ENCODE data around the gene SRSF10. TPM values are rescaled to one million over a fixed set of nuclear protein-coding genes. Genes with fewer than 3 reads are reported as not detected.
A peak's percentile ranks its signal among the peaks of the same experiment; 100 is the strongest.
"Not testable (repeated sequence)": the region's sequence is repeated elsewhere in the genome, so short reads cannot be mapped to it uniquely, and the experiment has no call there.

SRSF10 gene
- total and polyA plus RNA-seq, 9 donors: 77.4 to 141 (median 107) TPM

DNA sequence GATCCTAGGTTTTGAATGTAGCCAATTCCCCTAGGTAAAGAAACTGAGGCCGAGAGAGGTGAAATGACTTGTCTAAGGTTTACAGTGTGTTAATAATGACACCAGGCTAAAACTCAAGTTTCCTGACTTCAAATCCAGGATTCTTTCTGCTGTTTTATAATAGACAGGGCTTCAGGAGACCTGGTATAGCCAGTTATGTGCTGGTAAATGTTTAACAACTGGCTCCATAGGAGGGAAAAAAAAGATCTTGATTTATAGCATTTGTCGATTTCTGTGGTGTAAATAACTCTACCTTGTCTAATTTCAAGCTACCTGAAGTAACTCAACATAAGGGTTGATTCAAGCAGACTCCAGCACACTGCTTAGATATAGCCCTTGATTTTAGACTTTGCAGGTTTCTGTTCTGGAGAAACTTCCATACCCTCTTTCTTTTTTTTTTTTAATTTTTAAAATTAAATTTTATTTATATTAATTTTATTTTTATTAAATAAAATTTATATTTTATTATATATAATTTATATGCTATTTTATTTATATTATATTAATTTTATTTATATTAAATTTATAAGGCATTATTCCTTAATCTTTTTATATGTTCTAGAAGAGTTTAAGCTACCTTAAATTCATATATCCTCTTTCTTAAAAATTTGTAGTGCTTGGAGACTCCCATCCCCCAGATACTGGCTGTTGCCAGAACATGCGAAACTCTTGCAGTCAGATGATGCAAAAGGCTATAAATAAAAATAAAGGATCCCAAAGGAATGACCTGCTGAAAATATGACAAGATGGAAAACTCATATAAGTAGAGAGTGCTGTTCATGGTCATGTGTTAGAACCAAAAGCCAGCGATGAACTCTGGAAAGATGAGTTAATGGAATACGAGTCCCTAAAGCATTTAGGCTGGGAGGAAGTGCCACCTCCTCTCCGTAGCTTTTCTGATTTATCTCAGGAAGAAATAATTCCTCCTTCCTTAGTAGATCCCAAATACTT lies 35.4 kb upstream of the SRSF10 start:
- Histone ChIP-seq H3K4me1 (ENCODE audit: control insufficient read depth, insufficient read depth, low read length) (peaks cover 24% of the 10 kb centered on the region), H3K9me3 (replicated peaks; ENCODE audit: control insufficient read depth, low read depth, low read length) (no peaks in the 10 kb centered on the region), H3K27me3 (ENCODE audit: control insufficient read depth, insufficient read depth, low read length) (peaks cover 4% of the 10 kb centered on the region), H3K27ac (ENCODE audit: low read length) (peak overlapping the region; percentile 87), H3K36me3 (ENCODE audit: control insufficient read depth, insufficient read depth, low read length) (no peaks in the 10 kb centered on the region), H3K4me3 (ENCODE audit: low read length) (no peak overlapping the region)
- no CpG with 5 or more reads among the region's 6 CpGs for WGBS (ENCODE audit: insufficient coverage)
- DNase-seq: peak; percentile 99

DNA sequence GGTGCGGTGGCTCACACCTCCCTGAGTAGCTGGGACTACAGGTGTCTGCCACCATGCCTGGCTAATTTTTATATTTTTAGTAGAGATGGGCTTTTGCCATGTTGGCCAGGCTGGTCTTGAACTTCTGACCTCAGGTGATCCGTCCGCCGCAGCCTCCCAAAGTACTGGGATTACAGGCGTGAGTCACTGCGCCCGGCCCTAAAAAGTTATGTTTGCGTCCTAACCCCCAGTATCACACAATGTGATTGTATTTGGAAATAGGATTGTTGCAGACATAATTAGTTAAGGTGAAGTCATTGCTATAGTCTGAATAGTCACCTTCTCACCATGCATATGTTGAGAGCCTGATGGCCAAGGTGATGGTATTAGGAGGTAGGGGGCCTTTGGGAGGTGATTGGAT lies 32.8 kb upstream of the SRSF10 start:
- not testable (repeated sequence) for H3K9me3 ChIP-seq (replicated peaks; ENCODE audit: control insufficient read depth, low read depth, low read length); H3K27ac ChIP-seq (ENCODE audit: low read length); DNase-seq; H3K27me3 ChIP-seq (ENCODE audit: control insufficient read depth, insufficient read depth, low read length); H3K4me1 ChIP-seq (ENCODE audit: control insufficient read depth, insufficient read depth, low read length); H3K4me3 ChIP-seq (ENCODE audit: low read length); H3K36me3 ChIP-seq (ENCODE audit: control insufficient read depth, insufficient read depth, low read length)
- no CpG with 5 or more reads among the region's 8 CpGs for WGBS (ENCODE audit: insufficient coverage)

DNA sequence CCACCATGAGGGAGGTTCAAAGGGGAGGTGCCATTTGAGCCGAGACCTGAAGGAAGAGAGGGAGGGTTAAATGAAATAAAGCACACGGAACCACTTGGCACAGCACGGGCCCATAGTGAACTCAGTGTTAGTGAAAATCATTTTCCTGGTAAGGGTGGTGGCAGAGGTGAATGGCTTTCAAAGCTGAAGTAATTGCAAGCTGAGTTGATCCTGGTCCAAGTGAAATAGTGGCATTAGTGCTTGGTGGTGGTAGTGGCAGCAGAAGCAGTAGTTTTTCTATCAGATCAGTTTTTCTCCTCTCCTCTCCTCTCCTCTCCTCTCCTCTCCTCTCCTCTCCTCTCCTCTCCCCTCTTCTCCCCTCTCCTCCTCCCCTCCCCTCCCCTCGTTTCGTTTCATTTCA lies 30.5 kb upstream of the SRSF10 start:
- 79% methylated on average over 3 of the region's 5 CpGs for WGBS (ENCODE audit: insufficient coverage)
- no peak for DNase-seq
- Histone ChIP-seq H3K4me3 (ENCODE audit: low read length) (no peak overlapping the region), H3K36me3 (ENCODE audit: control insufficient read depth, insufficient read depth, low read length) (no peaks in the 10 kb centered on the region), H3K9me3 (replicated peaks; ENCODE audit: control insufficient read depth, low read depth, low read length) (no peaks in the 10 kb centered on the region), H3K27me3 (ENCODE audit: control insufficient read depth, insufficient read depth, low read length) (peaks cover 6% of the 10 kb centered on the region), H3K4me1 (ENCODE audit: control insufficient read depth, insufficient read depth, low read length) (peaks cover 3% of the 10 kb centered on the region), H3K27ac (ENCODE audit: low read length) (no peak overlapping the region)

DNA sequence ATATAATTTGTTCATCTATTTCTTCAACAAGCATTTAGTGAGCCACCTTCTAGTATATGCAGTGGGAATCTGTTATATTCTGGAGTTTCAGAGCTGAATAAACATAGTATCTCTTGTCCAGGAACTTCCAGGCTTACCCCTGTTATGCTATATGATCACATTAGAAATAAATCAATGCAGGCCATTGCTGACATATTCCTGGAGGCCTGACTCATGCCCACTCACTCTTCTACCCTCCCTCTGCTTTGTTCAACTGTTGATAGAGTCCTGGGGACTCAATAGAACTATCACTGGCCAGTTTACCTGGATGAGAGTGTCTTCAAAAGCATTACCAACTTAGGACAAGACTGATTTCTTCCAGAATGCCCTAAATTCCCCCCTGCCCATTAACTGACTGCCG lies 29.3 kb upstream of the SRSF10 start:
- DNase-seq: no peak
- WGBS (ENCODE audit: insufficient coverage): 64% methylated on average over 1 of the region's 1 CpG

DNA sequence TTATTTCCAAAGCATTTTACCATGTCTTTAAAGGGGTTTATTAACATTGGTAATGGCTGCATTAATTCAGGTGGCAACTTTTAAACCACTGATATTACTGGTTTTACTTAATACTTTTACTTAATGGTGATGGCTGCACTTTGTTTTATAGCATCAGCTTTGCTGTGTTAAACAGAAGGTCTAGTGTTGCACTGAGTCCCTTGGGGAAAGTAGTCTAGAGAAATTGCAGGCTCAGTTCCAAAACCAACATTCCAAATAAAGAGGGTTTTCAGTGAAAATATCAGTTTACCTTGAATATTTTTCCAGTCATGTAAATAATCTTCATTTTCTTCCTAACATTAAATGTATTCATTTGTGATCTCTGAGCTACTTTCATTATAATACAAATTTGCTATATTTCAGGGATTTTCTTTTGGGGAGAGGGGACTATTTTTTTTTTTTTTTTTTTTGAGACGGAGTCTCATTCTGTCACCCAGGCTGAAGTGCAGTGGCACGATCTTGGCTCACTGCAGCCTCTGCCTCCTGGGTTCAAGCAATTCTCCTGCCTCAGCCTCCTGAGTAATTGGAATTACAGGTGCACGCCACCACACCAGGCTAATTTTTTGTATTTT lies 28.6 kb upstream of the SRSF10 start:
- H3K9me3 ChIP-seq (replicated peaks; ENCODE audit: control insufficient read depth, low read depth, low read length); H3K27ac ChIP-seq (ENCODE audit: low read length); H3K36me3 ChIP-seq (ENCODE audit: control insufficient read depth, insufficient read depth, low read length); H3K4me3 ChIP-seq (ENCODE audit: low read length); H3K27me3 ChIP-seq (ENCODE audit: control insufficient read depth, insufficient read depth, low read length); H3K4me1 ChIP-seq (ENCODE audit: control insufficient read depth, insufficient read depth, low read length): not testable (repeated sequence)
- WGBS (ENCODE audit: insufficient coverage): no CpG with 5 or more reads among the region's 3 CpGs
- peak; percentile 61 for DNase-seq

More for the DNA sequence above, 29.3 kb upstream of the SRSF10 start:
- Histone ChIP-seq H3K36me3 (ENCODE audit: control insufficient read depth, insufficient read depth, low read length) (no peaks in the 10 kb centered on the region), H3K27me3 (ENCODE audit: control insufficient read depth, insufficient read depth, low read length) (peaks cover 6% of the 10 kb centered on the region), H3K27ac (ENCODE audit: low read length) (no peak overlapping the region), H3K4me1 (ENCODE audit: control insufficient read depth, insufficient read depth, low read length) (peaks cover 3% of the 10 kb centered on the region), H3K4me3 (ENCODE audit: low read length) (no peak overlapping the region), H3K9me3 (replicated peaks; ENCODE audit: control insufficient read depth, low read depth, low read length) (no peaks in the 10 kb centered on the region)

DNA sequence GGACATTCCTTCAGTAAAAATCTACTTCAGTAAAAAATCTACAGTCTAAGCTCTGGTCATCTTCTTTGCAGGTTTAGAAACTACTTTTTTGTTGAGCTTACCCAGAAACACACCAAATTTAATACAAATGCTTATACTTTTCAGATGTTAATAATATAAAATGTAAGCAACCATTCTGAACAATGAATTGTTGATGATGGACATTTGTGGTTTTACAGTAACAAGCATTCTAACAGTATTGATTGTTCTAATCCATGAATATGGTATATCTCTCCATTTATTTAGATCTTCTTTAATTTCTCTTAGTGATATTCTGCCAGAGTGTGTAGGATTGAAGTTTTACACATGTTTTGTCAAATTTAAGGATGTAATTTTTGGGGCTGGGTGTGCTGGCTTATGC lies 27.0 kb upstream of the SRSF10 start:
- H3K4me3 ChIP-seq (ENCODE audit: low read length): no peak overlapping the region
- H3K36me3 ChIP-seq (ENCODE audit: control insufficient read depth, insufficient read depth, low read length): no peaks in the 10 kb centered on the region
- no peaks in the 10 kb centered on the region for H3K9me3 ChIP-seq (replicated peaks; ENCODE audit: control insufficient read depth, low read depth, low read length)
- peaks cover 8% of the 10 kb centered on the region for H3K4me1 ChIP-seq (ENCODE audit: control insufficient read depth, insufficient read depth, low read length)
- DNase-seq: no peak
- peaks cover 8% of the 10 kb centered on the region for H3K27me3 ChIP-seq (ENCODE audit: control insufficient read depth, insufficient read depth, low read length)
- no peak overlapping the region for H3K27ac ChIP-seq (ENCODE audit: low read length)

DNA sequence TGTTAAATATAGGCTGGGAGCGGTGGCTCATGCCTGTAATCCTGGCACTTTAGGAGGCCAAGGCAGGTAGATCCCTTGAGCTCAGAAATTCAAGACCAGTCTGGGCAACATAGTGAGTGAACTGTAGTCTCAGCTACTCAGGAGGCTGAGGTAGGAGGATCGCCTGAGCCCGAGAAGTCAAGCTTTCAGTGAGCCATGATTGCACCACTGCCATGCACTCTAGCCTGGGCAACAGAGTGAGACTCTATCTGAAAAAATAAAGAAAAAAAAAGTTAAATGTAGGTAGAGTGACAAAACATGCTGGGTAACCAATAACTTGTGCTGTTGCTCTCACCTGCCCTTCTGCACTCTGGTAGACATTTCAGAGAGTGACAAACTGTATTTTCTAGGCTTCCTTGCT lies 25.0 kb upstream of the SRSF10 start:
- Histone ChIP-seq H3K9me3 (replicated peaks; ENCODE audit: control insufficient read depth, low read depth, low read length) (no peaks in the 10 kb centered on the region), H3K36me3 (ENCODE audit: control insufficient read depth, insufficient read depth, low read length) (no peaks in the 10 kb centered on the region), H3K4me1 (ENCODE audit: control insufficient read depth, insufficient read depth, low read length) (peaks cover 8% of the 10 kb centered on the region), H3K27ac (ENCODE audit: low read length) (no peak overlapping the region), H3K27me3 (ENCODE audit: control insufficient read depth, insufficient read depth, low read length) (peaks cover 2% of the 10 kb centered on the region), H3K4me3 (ENCODE audit: low read length) (no peak overlapping the region)
- no peak for DNase-seq
- WGBS (ENCODE audit: insufficient coverage): 94% methylated on average over 3 of the region's 3 CpGs

DNA sequence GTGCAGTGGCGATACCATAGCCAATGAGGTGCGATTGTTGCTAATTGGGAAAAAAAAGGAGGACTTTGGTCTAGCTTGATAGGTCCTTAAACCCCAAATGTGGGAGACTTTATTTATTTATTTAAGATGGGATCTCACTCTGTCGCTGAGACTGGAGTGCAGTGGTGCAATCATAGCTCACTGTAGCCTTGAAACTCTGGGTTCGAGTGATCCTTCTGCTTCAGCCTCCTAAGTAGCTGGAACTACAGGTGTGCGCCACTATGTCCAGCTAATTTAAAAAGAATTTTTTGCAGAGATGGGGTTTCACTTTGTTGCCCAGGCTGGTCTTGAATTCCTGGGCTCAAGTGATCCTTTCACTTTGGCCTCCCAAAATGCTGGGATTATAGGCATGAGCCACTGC lies 24.0 kb upstream of the SRSF10 start:
- DNase-seq: no peak
- H3K4me1 ChIP-seq (ENCODE audit: control insufficient read depth, insufficient read depth, low read length): peaks cover 8% of the 10 kb centered on the region
- H3K9me3 ChIP-seq (replicated peaks; ENCODE audit: control insufficient read depth, low read depth, low read length): no peaks in the 10 kb centered on the region
- 93% methylated on average over 5 of the region's 5 CpGs for WGBS (ENCODE audit: insufficient coverage)
- H3K27ac ChIP-seq (ENCODE audit: low read length): no peak overlapping the region
- no peak overlapping the region for H3K4me3 ChIP-seq (ENCODE audit: low read length)
- no peaks in the 10 kb centered on the region for H3K36me3 ChIP-seq (ENCODE audit: control insufficient read depth, insufficient read depth, low read length)
- peaks cover 2% of the 10 kb centered on the region for H3K27me3 ChIP-seq (ENCODE audit: control insufficient read depth, insufficient read depth, low read length)

DNA sequence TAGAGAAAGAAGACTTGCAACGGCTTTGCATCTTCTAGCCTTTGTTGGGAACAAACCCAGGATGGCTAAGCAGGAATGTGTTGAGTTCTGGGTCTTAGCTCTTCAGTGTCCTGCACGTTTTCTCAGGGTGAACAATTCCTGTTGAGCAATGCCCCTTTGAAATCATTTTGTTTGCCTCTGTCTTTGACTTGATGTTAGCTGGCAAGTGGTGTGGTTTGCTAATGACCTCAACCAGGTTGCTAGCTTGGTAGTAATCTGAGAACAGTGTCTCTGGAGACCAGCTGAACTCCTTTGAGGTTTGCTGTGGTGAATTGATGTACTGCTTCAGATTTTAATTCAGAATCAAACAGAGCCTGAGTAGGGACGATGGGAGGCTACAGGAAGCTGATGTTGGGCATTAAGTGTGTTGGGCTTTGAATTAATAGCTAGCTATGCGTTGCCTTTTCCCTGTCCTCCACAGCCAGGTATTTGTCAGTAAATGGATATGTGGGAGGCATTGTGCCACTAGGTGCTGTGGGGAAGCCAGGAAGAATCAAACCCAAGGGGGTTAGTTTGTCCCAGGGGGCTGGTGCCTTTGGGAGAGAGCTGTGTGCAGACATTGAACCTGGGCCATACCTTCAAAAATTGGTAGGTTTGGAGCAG lies 23.3 kb upstream of the SRSF10 start:
- Histone ChIP-seq H3K36me3 (ENCODE audit: control insufficient read depth, insufficient read depth, low read length) (no peaks in the 10 kb centered on the region), H3K27me3 (ENCODE audit: control insufficient read depth, insufficient read depth, low read length) (peaks cover 2% of the 10 kb centered on the region), H3K9me3 (replicated peaks; ENCODE audit: control insufficient read depth, low read depth, low read length) (no peaks in the 10 kb centered on the region), H3K4me3 (ENCODE audit: low read length) (no peak overlapping the region), H3K4me1 (ENCODE audit: control insufficient read depth, insufficient read depth, low read length) (peaks cover 8% of the 10 kb centered on the region), H3K27ac (ENCODE audit: low read length) (no peak overlapping the region)
- 17% methylated on average over 3 of the region's 4 CpGs for WGBS (ENCODE audit: insufficient coverage)
- no peak for DNase-seq

DNA sequence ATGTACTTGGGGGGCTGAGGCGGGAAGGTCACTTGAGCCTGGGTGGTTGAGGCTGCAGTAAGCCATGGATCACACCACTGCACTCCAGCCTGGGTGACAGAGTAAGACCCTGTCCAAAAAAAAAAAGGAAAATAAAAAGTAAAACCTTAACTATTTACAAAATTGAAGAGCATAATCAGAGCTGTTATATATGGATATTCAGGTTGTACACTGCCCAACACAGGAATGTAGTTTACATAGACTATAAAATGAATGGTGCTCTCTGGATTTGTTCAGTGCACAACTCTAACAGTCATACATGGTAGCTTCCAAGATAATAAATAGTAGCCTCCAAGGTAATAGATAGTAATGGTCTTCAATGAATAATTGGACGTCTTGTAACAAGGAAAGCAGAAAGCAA lies 22.6 kb upstream of the SRSF10 start:
- peaks cover 5% of the 10 kb centered on the region for H3K4me1 ChIP-seq (ENCODE audit: control insufficient read depth, insufficient read depth, low read length)
- no CpG with 5 or more reads among the region's 2 CpGs for WGBS (ENCODE audit: insufficient coverage)
- peaks cover 2% of the 10 kb centered on the region for H3K27me3 ChIP-seq (ENCODE audit: control insufficient read depth, insufficient read depth, low read length)
- H3K36me3 ChIP-seq (ENCODE audit: control insufficient read depth, insufficient read depth, low read length): no peaks in the 10 kb centered on the region
- H3K9me3 ChIP-seq (replicated peaks; ENCODE audit: control insufficient read depth, low read depth, low read length): no peaks in the 10 kb centered on the region
- no peak for DNase-seq
- H3K27ac ChIP-seq (ENCODE audit: low read length): no peak overlapping the region
- no peak overlapping the region for H3K4me3 ChIP-seq (ENCODE audit: low read length)

Measured in muscle of leg (tissue), 11 donors.